ENCODE measurements around the gene ATAD3C. TPM values are rescaled to one million over a fixed set of nuclear protein-coding genes. Genes with fewer than 3 reads are reported as not detected.
"Not testable (repeated sequence)": the region's sequence is repeated elsewhere in the genome, so short reads cannot be mapped to it uniquely, and the experiment has no call there.

Gene ATAD3C
- total and polyA plus RNA-seq, 12 donors = under 0.01 to 1.4 (median 0.69) TPM; not detected in 3

GRCh38 chr1:1442069-1442770, 7.3 kb upstream of the ATAD3C start:
- H3K4me1 ChIP-seq (replicated peaks in 1 of 2) = peaks cover 4% of the 10 kb centered on the region in 2 donors
- intact Hi-C loops (cut with DNase I) = no loop called here
- TF ChIP-seq CTCF (IDR thresholded peaks at IDR 0.05) (no peak), POLR2A (IDR thresholded peaks at IDR 0.05) (no peak)
- no peaks in the 10 kb centered on the region for H3K27me3 ChIP-seq
- no peak overlapping the region for H3K4me3 ChIP-seq
- DNase-seq = no peak
- no peaks in the 10 kb centered on the region for H3K36me3 ChIP-seq (replicated peaks in 1 of 2)
- H3K9me3 ChIP-seq (replicated peaks in 1 of 3) = no peaks in the 10 kb centered on the region
- no peak overlapping the region for H3K27ac ChIP-seq
- 77 to 88% (median 85%) methylated on average over 27 to 32 of the region's 32 CpGs for WGBS, 4 donors

- H3K9me3 ChIP-seq (replicated peaks in 1 of 3); H3K4me1 ChIP-seq (replicated peaks in 1 of 2); H3K36me3 ChIP-seq (replicated peaks in 1 of 2); H3K27me3 ChIP-seq; intact Hi-C loops (cut with DNase I); H3K27ac ChIP-seq; DNase-seq; H3K4me3 ChIP-seq: not testable (repeated sequence)
- WGBS, 4 donors = 87 to 91% (median 90%) methylated on average over 10 to 19 of the region's 19 CpGs
Measured at GRCh38 chr1:1446631-1447030, 2.9 kb upstream of the ATAD3C start.

GRCh38 chr1:1450616-1451015, 1.1 kb downstream of the ATAD3C start:
- H3K4me1 ChIP-seq (replicated peaks in 1 of 2); H3K36me3 ChIP-seq (replicated peaks in 1 of 2); DNase-seq; H3K27ac ChIP-seq; H3K27me3 ChIP-seq; H3K4me3 ChIP-seq; H3K9me3 ChIP-seq (replicated peaks in 1 of 3); intact Hi-C loops (cut with DNase I): not testable (repeated sequence)
- 77 to 82% (median 80%) methylated on average over 8 to 22 of the region's 22 CpGs for WGBS, 4 donors

- H3K4me1 ChIP-seq (replicated peaks in 1 of 2) = no peaks in the 10 kb centered on the region
- no peak overlapping the region for H3K4me3 ChIP-seq
- H3K27ac ChIP-seq = no peak overlapping the region
- no peaks in the 10 kb centered on the region for H3K9me3 ChIP-seq (replicated peaks in 1 of 3)
- H3K36me3 ChIP-seq (replicated peaks in 1 of 2) = no peaks in the 10 kb centered on the region
- H3K27me3 ChIP-seq = no peaks in the 10 kb centered on the region
- intact Hi-C loops (cut with DNase I) = no loop called here
- WGBS, 4 donors = 80 to 90% (median 85%) methylated on average over 17 to 26 of the region's 26 CpGs
- TF ChIP-seq CTCF (IDR thresholded peaks at IDR 0.05) = no peak
- TF ChIP-seq POLR2A (IDR thresholded peaks at IDR 0.05) = no peak
- DNase-seq = no peak
Measured at GRCh38 chr1:1451696-1452364, 2.3 kb downstream of the ATAD3C start.

- H3K36me3 ChIP-seq (replicated peaks in 1 of 2); H3K9me3 ChIP-seq (replicated peaks in 1 of 3); intact Hi-C loops (cut with DNase I); H3K27ac ChIP-seq; H3K4me1 ChIP-seq (replicated peaks in 1 of 2); H3K4me3 ChIP-seq; H3K27me3 ChIP-seq; DNase-seq: not testable (repeated sequence)
- WGBS, 4 donors = 64 to 82% (median 75%) methylated on average over 5 to 8 of the region's 8 CpGs
Measured at GRCh38 chr1:1452365-1452739, 2.9 kb downstream of the ATAD3C start.

- H3K9me3 ChIP-seq (replicated peaks in 1 of 3) = no peaks in the 10 kb centered on the region
- H3K27me3 ChIP-seq = no peaks in the 10 kb centered on the region
- intact Hi-C loops (cut with DNase I) = no loop called here
- H3K4me1 ChIP-seq (replicated peaks in 1 of 2) = no peaks in the 10 kb centered on the region
- DNase-seq = no peak
- no peak overlapping the region for H3K4me3 ChIP-seq
- H3K36me3 ChIP-seq (replicated peaks in 1 of 2) = no peaks in the 10 kb centered on the region
- 86 to 95% (median 90%) methylated on average over 7 to 16 of the region's 16 CpGs for WGBS, 4 donors
- H3K27ac ChIP-seq = no peak overlapping the region
- TF ChIP-seq POLR2A (IDR thresholded peaks at IDR 0.05) = no peak
Measured at GRCh38 chr1:1452882-1453281, 3.4 kb downstream of the ATAD3C start.

GRCh38 chr1:1454286-1455056, 5.0 kb downstream of the ATAD3C start:
- H3K9me3 ChIP-seq (replicated peaks in 1 of 3); H3K27ac ChIP-seq; H3K4me1 ChIP-seq (replicated peaks in 1 of 2); H3K4me3 ChIP-seq; H3K27me3 ChIP-seq; intact Hi-C loops (cut with DNase I); H3K36me3 ChIP-seq (replicated peaks in 1 of 2); DNase-seq: not testable (repeated sequence)
- 74 to 81% (median 79%) methylated on average over 3 to 35 of the region's 41 CpGs for WGBS, 4 donors

Measured in adrenal gland (tissue), 12 donors.